ENCODE measurements around the gene RNASE4. TPM values are rescaled to one million over a fixed set of nuclear protein-coding genes. Genes with fewer than 3 reads are reported as not detected.

Gene RNASE4
- total RNA-seq, 1 donor from 2014 or later: 6.3 TPM

DNA sequence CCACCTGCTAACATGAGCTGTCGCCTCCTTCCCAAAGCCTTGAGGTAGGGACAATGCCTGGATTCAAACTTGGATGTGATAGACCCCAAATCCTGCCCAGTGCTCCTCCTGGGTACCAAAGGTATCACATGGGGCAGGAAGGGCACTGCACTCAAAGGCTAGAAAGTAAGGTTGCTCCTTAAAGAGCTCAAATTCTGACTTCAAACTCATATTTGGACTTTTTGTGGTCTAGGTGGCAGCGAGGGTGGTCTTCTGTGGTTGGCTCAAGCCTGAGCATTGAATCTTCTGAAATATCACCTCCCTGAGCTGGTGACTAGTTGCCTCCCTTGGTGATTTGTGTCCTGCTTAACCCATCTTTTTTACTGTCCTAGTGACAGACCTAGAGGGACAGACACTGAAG lies 8.3 kb upstream of the RNASE4 start:
- peaks cover 7% of the 10 kb centered on the region for H3K4me1 ChIP-seq (ENCODE audit: insufficient read depth, low read length)

GRCh38 chr14:20679907-20680306 lies 4.5 kb upstream of the RNASE4 start:
- TF ChIP-seq CTCF (IDR thresholded peaks at IDR 0.05; ENCODE audit: insufficient read depth, low read depth, low read length) (no peak), EZH2 (IDR thresholded peaks at IDR 0.05; ENCODE audit: insufficient read depth, low read length) (no peak)
- Histone ChIP-seq H3K79me2 (ENCODE audit: insufficient read depth, low read length) (no peaks in the 10 kb centered on the region), H3K4me1 (ENCODE audit: insufficient read depth, low read length) (peaks cover 15% of the 10 kb centered on the region), H3K9ac (ENCODE audit: low read length) (no peak overlapping the region), H3K9me3 (ENCODE audit: insufficient read depth, low read depth, low read length) (no peaks in the 10 kb centered on the region), H3K4me3 (ENCODE audit: insufficient read depth, low read depth, low read length) (no peak overlapping the region), H4K20me1 (ENCODE audit: insufficient read depth, low read length) (no peaks in the 10 kb centered on the region), H2AFZ (ENCODE audit: low read depth, low read length) (no peak overlapping the region), H3K27me3 (ENCODE audit: insufficient read depth, low read length) (peaks cover 3% of the 10 kb centered on the region), H3K27ac (ENCODE audit: low read depth, low read length) (no peak overlapping the region), H3K4me2 (ENCODE audit: low read length) (no peak overlapping the region), H3K36me3 (ENCODE audit: insufficient read depth, low read length) (no peaks in the 10 kb centered on the region)
- Mint-ChIP-seq H3K4me3 (ENCODE audit: unreplicated experiment) (no peak overlapping the region), H3K27me3 (ENCODE audit: low read depth, unreplicated experiment) (peaks cover 9% of the 10 kb centered on the region), H3K9me3 (ENCODE audit: unreplicated experiment) (no peaks in the 10 kb centered on the region), H3K36me3 (ENCODE audit: low read depth, unreplicated experiment) (no peaks in the 10 kb centered on the region), H3K4me1 (ENCODE audit: low read depth, unreplicated experiment) (peaks cover 9% of the 10 kb centered on the region), H3K27ac (ENCODE audit: unreplicated experiment) (no peak overlapping the region)
- DNase-seq (ENCODE audit: low read depth) (no peak), FAIRE-seq (no peak)

More for the DNA sequence above, 8.3 kb upstream of the RNASE4 start:
- peaks cover 9% of the 10 kb centered on the region for H3K27me3 Mint-ChIP-seq (ENCODE audit: low read depth, unreplicated experiment)
- H3K79me2 ChIP-seq (ENCODE audit: insufficient read depth, low read length): no peaks in the 10 kb centered on the region
- peaks cover 3% of the 10 kb centered on the region for H3K27me3 ChIP-seq (ENCODE audit: insufficient read depth, low read length)
- no peak overlapping the region for H3K9ac ChIP-seq (ENCODE audit: low read length)
- FAIRE-seq: no peak
- H3K4me1 Mint-ChIP-seq (ENCODE audit: low read depth, unreplicated experiment): peaks cover 9% of the 10 kb centered on the region
- H3K27ac ChIP-seq (ENCODE audit: low read depth, low read length): no peak overlapping the region
- H3K9me3 ChIP-seq (ENCODE audit: insufficient read depth, low read depth, low read length): no peaks in the 10 kb centered on the region
- H3K4me2 ChIP-seq (ENCODE audit: low read length): no peak overlapping the region
- H2AFZ ChIP-seq (ENCODE audit: low read depth, low read length): no peak overlapping the region
- TF ChIP-seq EZH2 (IDR thresholded peaks at IDR 0.05; ENCODE audit: insufficient read depth, low read length) (no peak), CTCF (IDR thresholded peaks at IDR 0.05; ENCODE audit: insufficient read depth, low read depth, low read length) (no peak)
- DNase-seq (ENCODE audit: low read depth): no peak
- no peak overlapping the region for H3K4me3 Mint-ChIP-seq (ENCODE audit: unreplicated experiment)
- no peaks in the 10 kb centered on the region for H3K36me3 ChIP-seq (ENCODE audit: insufficient read depth, low read length)
- no peaks in the 10 kb centered on the region for H3K36me3 Mint-ChIP-seq (ENCODE audit: low read depth, unreplicated experiment)
- H3K4me3 ChIP-seq (ENCODE audit: insufficient read depth, low read depth, low read length): no peak overlapping the region
- H3K9me3 Mint-ChIP-seq (ENCODE audit: unreplicated experiment): no peaks in the 10 kb centered on the region
- no peak overlapping the region for H3K27ac Mint-ChIP-seq (ENCODE audit: unreplicated experiment)
- no peaks in the 10 kb centered on the region for H4K20me1 ChIP-seq (ENCODE audit: insufficient read depth, low read length)

DNA sequence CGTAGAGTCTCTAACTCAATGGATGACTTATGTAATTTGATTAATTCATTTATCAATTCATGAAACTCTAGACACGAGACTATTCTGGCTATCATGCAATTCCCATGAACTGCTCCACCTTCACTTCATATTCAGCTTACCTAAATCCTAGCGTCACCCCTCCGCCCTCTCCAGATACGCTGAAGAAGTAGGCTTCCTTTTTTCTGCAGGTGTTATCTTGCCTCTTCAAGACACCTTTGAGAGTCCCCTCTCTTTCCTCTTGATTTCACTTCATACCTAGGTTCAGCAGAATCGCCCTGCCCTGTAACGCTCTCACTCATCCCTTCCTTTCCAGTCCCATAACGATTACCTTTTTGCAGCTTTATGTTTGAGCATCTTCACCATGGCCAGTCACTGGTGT lies 4.0 kb upstream of the RNASE4 start:
- Histone ChIP-seq H3K27me3 (ENCODE audit: insufficient read depth, low read length) (peaks cover 3% of the 10 kb centered on the region), H4K20me1 (ENCODE audit: insufficient read depth, low read length) (no peaks in the 10 kb centered on the region), H3K9me3 (ENCODE audit: insufficient read depth, low read depth, low read length) (no peaks in the 10 kb centered on the region), H3K36me3 (ENCODE audit: insufficient read depth, low read length) (no peaks in the 10 kb centered on the region), H2AFZ (ENCODE audit: low read depth, low read length) (no peak overlapping the region), H3K4me1 (ENCODE audit: insufficient read depth, low read length) (peaks cover 15% of the 10 kb centered on the region), H3K27ac (ENCODE audit: low read depth, low read length) (no peak overlapping the region), H3K9ac (ENCODE audit: low read length) (no peak overlapping the region), H3K4me2 (ENCODE audit: low read length) (peak overlapping the region; percentile 92), H3K4me3 (ENCODE audit: insufficient read depth, low read depth, low read length) (no peak overlapping the region), H3K79me2 (ENCODE audit: insufficient read depth, low read length) (no peaks in the 10 kb centered on the region)
- TF ChIP-seq CTCF (IDR thresholded peaks at IDR 0.05; ENCODE audit: insufficient read depth, low read depth, low read length) (no peak), EZH2 (IDR thresholded peaks at IDR 0.05; ENCODE audit: insufficient read depth, low read length) (no peak)
- peaks cover 9% of the 10 kb centered on the region for H3K27me3 Mint-ChIP-seq (ENCODE audit: low read depth, unreplicated experiment)
- H3K9me3 Mint-ChIP-seq (ENCODE audit: unreplicated experiment): no peaks in the 10 kb centered on the region
- no peak overlapping the region for H3K4me3 Mint-ChIP-seq (ENCODE audit: unreplicated experiment)
- peaks cover 9% of the 10 kb centered on the region for H3K4me1 Mint-ChIP-seq (ENCODE audit: low read depth, unreplicated experiment)
- DNase-seq (ENCODE audit: low read depth): no peak
- H3K27ac Mint-ChIP-seq (ENCODE audit: unreplicated experiment): no peak overlapping the region
- no peak for FAIRE-seq
- H3K36me3 Mint-ChIP-seq (ENCODE audit: low read depth, unreplicated experiment): no peaks in the 10 kb centered on the region

Measured in astrocyte (in vitro differentiated cells and primary cell).